K562 (cell line): Measurements from ENCODE around the gene RSPH10B. TPM values are rescaled to one million over a fixed set of nuclear protein-coding genes. Genes with fewer than 3 reads are reported as not detected.

Experiments used
- BMI1 ChIP-seq: fragments of 150-350 bp; IDR thresholded peaks from 2 replicates; pipeline ENCODE4 v1.6.1; 2014; ENCODE audit warnings: low read length
- BRD4 ChIP-seq: fragments of 200-600 bp; sonication (generic); IDR thresholded peaks from 2 replicates; pipeline ENCODE4 v1.6.1; 2017; ENCODE audit warnings: inconsistent platforms
- CBX1 ChIP-seq: sonication (generic); IDR thresholded peaks from 2 replicates; pipeline ENCODE4 v1.6.1; 2016; ENCODE audit warnings: antibody characterized with exemption, low read depth, mild to moderate bottlenecking
- EP400 ChIP-seq: fragments of 450-650 bp; IDR thresholded peaks from 2 replicates; pipeline ENCODE4 v1.6.1; 2017; ENCODE audit warnings: antibody characterized with exemption, mild to moderate bottlenecking, moderate library complexity
- FOXM1 ChIP-seq, 2 experiments: fragments of 450-650 bp in 1 of 2; sonication (generic) in 1 of 2; formaldehyde crosslinking in 1 of 2; IDR thresholded peaks; 2 replicates each; pipeline versions ENCODE4 v1.6.1 to v1.9.0; 2017 to 2022; ENCODE audit warnings: low read depth in 2 of 2, mild to moderate bottlenecking in 2 of 2, missing genetic modification reagents in 1 of 2, moderate library complexity in 1 of 2
- HDAC8 ChIP-seq: fragments of 450-650 bp; IDR thresholded peaks from 2 replicates; pipeline ENCODE4 v1.6.1; 2016; ENCODE audit warnings: mild to moderate bottlenecking, missing genetic modification characterization, moderate library complexity, missing compliant biosample characterization
- KLF13 ChIP-seq: fragments of 450-650 bp; IDR thresholded peaks from 2 replicates; pipeline ENCODE4 v1.6.1; 2016; ENCODE audit warnings: missing genetic modification characterization, low read depth, mild to moderate bottlenecking, missing compliant biosample characterization, moderate library complexity, borderline replicate concordance
- NFE2 ChIP-seq: IDR thresholded peaks from 2 replicates; pipeline ENCODE4 v1.6.1; 2014; ENCODE audit warnings: antibody characterized with exemption, low read depth
- NR2C1 ChIP-seq, 2 experiments: fragments of 450-650 bp; IDR thresholded peaks; 2 replicates each; pipeline ENCODE4 v1.6.1; 2017; ENCODE audit warnings: mild to moderate bottlenecking in 2 of 2, antibody characterized with exemption in 1 of 2, inconsistent platforms in 1 of 2, missing compliant biosample characterization in 1 of 2, missing genetic modification characterization in 1 of 2
- NUFIP1 ChIP-seq: fragments of 450-650 bp; IDR thresholded peaks from 2 replicates; pipeline ENCODE4 v1.6.1; 2018; ENCODE audit not compliant: partially characterized antibody
- OTX1 ChIP-seq: fragments of 450-650 bp; formaldehyde crosslinking; IDR thresholded peaks from 2 replicates; pipeline ENCODE4 v1.4.0; 2022; ENCODE audit warnings: mild to moderate bottlenecking
- PCBP2 ChIP-seq: fragments of 200-400 bp; formaldehyde crosslinking; IDR thresholded peaks from 2 replicates; pipeline ENCODE4 v1.6.1; 2018; ENCODE audit warnings: low read length, low read depth, mild to moderate bottlenecking, moderate library complexity; ENCODE audit not compliant: poor library complexity, severe bottlenecking
- POLR2G ChIP-seq: fragments of 200-400 bp; formaldehyde crosslinking; IDR thresholded peaks from 2 replicates; pipeline ENCODE4 v1.6.1; 2017; ENCODE audit warnings: low read depth, mild to moderate bottlenecking, antibody characterized with exemption, low read length, moderate library complexity
- POLR3A ChIP-seq: IDR thresholded peaks from 2 replicates; pipeline ENCODE4 v1.6.1; 2011; ENCODE audit warnings: borderline replicate concordance, mild to moderate bottlenecking, moderate library complexity; ENCODE audit not compliant: insufficient read length, insufficient read depth; ENCODE audit errors: extremely low read depth
- RBM17 ChIP-seq: fragments of 200-400 bp; formaldehyde crosslinking; IDR thresholded peaks from 2 replicates; pipeline ENCODE4 v1.6.1; 2017; ENCODE audit warnings: low read depth, mild to moderate bottlenecking, low read length, borderline replicate concordance
- ZBTB17 ChIP-seq: fragments of 450-650 bp; formaldehyde crosslinking; IDR thresholded peaks from 2 replicates; pipeline ENCODE4 v1.4.0; 2020; ENCODE audit warnings: mild to moderate bottlenecking
- ZNF583 ChIP-seq: fragments of 250-450 bp; sonication (Bioruptor Pico); IDR thresholded peaks from 2 replicates; pipeline ENCODE4 v1.4.0; 2020
- ZNF717 ChIP-seq: fragments of 250-450 bp; sonication (Bioruptor Pico); IDR thresholded peaks from 2 replicates; pipeline ENCODE4 v1.5.0; 2021
- polyA plus RNA-seq, 8 experiments: library from polyadenylated mRNA; depleted of rRNA in 4 of 8; stranded (reverse) in 5 of 8; unstranded in 3 of 8; fragments of >200 nt; fragmentation: Nextera tagmentation in 2 of 8; fragmentation: Illumina TruSeq in 1 of 8; extraction: Ambion mirVana in 2 of 8; extraction: Trizol in 1 of 8; gene quantifications; 2 replicates each; pipeline versions ENCODE4 v1.2.1 to v1.2.3, GENCODE V29; 2011 to 2014; ENCODE audit warnings: inconsistent platforms in 1 of 8, missing spikeins in 1 of 8
- total RNA-seq, 7 experiments: library from RNA; depleted of rRNA in 6 of 7; stranded (reverse); fragments of >200 nt in 6 of 7; fragmentation: Illumina TruSeq in 2 of 7; extraction: Trizol in 2 of 7; gene quantifications; 2 replicates each; pipeline versions ENCODE4 v1.2.1 to v1.2.3, GENCODE V29; 2011 to 2021; ENCODE audit warnings: low replicate concordance in 1 of 7
- TF ChIP-seq, protein P1 (sequence below): fragments of 450-650 bp; IDR thresholded peaks from 2 replicates; pipeline ENCODE4 v1.6.1; 2017; ENCODE audit warnings: antibody characterized with exemption, mild to moderate bottlenecking
- TF ChIP-seq, protein P2 (sequence below): fragments of 250-450 bp; sonication (Bioruptor Pico); IDR thresholded peaks from 2 replicates; pipeline ENCODE4 v1.9.0; 2021; ENCODE audit warnings: mild to moderate bottlenecking

The RSPH10B gene
- total and polyA plus RNA-seq, 9 of the 15 experiments (the other 6 are each of a cell fraction or from before 2014, with no cell fraction given): 0.01 to 0.09 TPM; not detected in 7

DNA sequence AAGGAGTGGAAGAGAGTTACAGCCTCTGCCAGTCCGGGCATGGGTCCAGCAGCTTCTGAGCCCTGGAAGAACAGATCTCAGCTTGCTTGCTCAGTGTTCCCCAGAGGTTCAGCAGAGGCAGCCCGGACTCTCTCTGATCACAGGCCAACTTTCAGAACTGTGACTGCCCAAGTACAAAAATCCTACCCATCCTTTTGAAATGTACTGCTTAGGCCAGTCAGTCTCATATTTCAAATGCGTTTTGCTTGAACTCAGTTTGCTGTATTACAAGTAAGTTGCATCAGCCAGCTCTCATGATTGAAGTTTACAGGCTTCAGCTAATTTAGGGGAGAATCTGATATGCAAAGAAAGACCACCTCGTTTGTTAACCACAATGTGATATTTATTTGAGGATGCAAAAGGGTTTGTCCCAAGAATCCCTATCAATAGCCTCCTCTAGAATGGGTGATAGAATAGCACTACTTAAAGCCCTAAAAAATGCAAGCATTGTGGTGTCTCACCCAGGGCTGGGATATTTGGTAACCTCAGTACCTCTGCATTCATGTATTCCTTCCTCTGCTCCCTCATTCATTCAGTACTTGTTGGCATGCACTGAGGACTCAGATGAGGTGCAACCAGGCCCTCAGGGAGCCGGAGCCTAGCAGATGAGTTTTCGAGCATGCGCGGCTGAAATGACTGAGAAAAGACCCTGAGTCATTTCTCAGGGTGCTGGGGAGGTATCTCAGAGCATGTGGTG is 45.6 kb upstream of the RSPH10B start (continued):
- TF ChIP-seq, protein P1, sequence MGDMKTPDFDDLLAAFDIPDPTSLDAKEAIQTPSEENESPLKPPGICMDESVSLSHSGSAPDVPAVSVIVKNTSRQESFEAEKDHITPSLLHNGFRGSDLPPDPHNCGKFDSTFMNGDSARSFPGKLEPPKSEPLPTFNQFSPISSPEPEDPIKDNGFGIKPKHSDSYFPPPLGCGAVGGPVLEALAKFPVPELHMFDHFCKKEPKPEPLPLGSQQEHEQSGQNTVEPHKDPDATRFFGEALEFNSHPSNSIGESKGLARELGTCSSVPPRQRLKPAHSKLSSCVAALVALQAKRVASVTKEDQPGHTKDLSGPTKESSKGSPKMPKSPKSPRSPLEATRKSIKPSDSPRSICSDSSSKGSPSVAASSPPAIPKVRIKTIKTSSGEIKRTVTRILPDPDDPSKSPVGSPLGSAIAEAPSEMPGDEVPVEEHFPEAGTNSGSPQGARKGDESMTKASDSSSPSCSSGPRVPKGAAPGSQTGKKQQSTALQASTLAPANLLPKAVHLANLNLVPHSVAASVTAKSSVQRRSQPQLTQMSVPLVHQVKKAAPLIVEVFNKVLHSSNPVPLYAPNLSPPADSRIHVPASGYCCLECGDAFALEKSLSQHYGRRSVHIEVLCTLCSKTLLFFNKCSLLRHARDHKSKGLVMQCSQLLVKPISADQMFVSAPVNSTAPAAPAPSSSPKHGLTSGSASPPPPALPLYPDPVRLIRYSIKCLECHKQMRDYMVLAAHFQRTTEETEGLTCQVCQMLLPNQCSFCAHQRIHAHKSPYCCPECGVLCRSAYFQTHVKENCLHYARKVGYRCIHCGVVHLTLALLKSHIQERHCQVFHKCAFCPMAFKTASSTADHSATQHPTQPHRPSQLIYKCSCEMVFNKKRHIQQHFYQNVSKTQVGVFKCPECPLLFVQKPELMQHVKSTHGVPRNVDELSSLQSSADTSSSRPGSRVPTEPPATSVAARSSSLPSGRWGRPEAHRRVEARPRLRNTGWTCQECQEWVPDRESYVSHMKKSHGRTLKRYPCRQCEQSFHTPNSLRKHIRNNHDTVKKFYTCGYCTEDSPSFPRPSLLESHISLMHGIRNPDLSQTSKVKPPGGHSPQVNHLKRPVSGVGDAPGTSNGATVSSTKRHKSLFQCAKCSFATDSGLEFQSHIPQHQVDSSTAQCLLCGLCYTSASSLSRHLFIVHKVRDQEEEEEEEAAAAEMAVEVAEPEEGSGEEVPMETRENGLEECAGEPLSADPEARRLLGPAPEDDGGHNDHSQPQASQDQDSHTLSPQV: peak; percentile 91
- TF ChIP-seq POLR3A (no peak), POLR2G (no peak), OTX1 (CRISPR knock-in tag) (no peak), BMI1 (no peak), ZBTB17 (CRISPR knock-in tag) (no peak; the same call in 1 of the 2 replicates), ZNF583 (peak; percentile 56; the same call in 1 of the 2 replicates), BRD4 (no peak; the same call in 1 of the 2 replicates), HDAC8 (tag) (peak; percentile 81; the same call in 1 of the 2 replicates), RBM17 (no peak), FOXM1 (IDR thresholded peaks at IDR 0.05; ENCODE audit: low read depth) (no peak; the same call in 1 of the 2 replicates), FOXM1 (CRISPR knock-in tag; IDR thresholded peaks at IDR 0.05; ENCODE audit: low read depth) (no peak), ZNF717 (no peak), CBX1 (no peak), PCBP2 (no peak), EP400 (peak; percentile 80), NUFIP1 (no peak), NR2C1 (IDR thresholded peaks at IDR 0.05) (no peak), NR2C1 (tag; IDR thresholded peaks at IDR 0.05) (peak; percentile 62; the same call in 1 of the 2 replicates), NFE2 (no peak), KLF13 (tag) (peak; percentile 51; the same call in 1 of the 2 replicates)
- TF ChIP-seq, protein P2, sequence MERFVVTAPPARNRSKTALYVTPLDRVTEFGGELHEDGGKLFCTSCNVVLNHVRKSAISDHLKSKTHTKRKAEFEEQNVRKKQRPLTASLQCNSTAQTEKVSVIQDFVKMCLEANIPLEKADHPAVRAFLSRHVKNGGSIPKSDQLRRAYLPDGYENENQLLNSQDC (CRISPR knock-in tag): no peak
